BLaER1 (cell line): ENCODE measurements around the gene KIFC3.

ENCODE experiments used
- H3K27ac ChIP-seq: shearing (Covaris generic); formaldehyde crosslinking; 2 replicates; pipeline ENCODE4 v1.8.1; 2022
- H3K27me3 ChIP-seq: shearing (Covaris generic); formaldehyde crosslinking; 2 replicates; pipeline ENCODE4 v1.8.1; 2022
- H3K36me3 ChIP-seq: shearing (Covaris generic); formaldehyde crosslinking; 2 replicates; pipeline ENCODE4 v1.8.1; 2022
- H3K4me1 ChIP-seq: shearing (Covaris generic); formaldehyde crosslinking; 2 replicates; pipeline ENCODE4 v1.8.1; 2022
- H3K4me2 ChIP-seq: shearing (Covaris generic); formaldehyde crosslinking; 2 replicates; pipeline ENCODE4 v1.8.1; 2022
- H3K4me3 ChIP-seq: shearing (Covaris generic); formaldehyde crosslinking; 2 replicates; pipeline ENCODE4 v1.8.1; 2022
- H3K9ac ChIP-seq: shearing (Covaris generic); formaldehyde crosslinking; 2 replicates; pipeline ENCODE4 v1.8.1; 2022
- H3K9me3 ChIP-seq: shearing (Covaris generic); formaldehyde crosslinking; 2 replicates; pipeline ENCODE4 v1.8.1; 2022
- H4K20me1 ChIP-seq: shearing (Covaris generic); formaldehyde crosslinking; 2 replicates; pipeline ENCODE4 v1.8.1; 2022
- Cebpa-rat ChIP-seq: shearing (Covaris generic); IDR thresholded peaks from 2 replicates; pipeline ENCODE4 v1.8.1; 2022

KIFC3 gene

GRCh38 chr16:57825298-57826044 lies 23.2 kb upstream of the KIFC3 start:
- Histone ChIP-seq H3K36me3 (no peaks in the 10 kb centered on the region), H3K4me3 (no peak overlapping the region), H3K4me2 (peak overlapping the region; percentile 90; the same call in 1 of the 2 replicates), H4K20me1 (no peaks in the 10 kb centered on the region), H3K4me1 (peaks cover 24% of the 10 kb centered on the region), H3K27me3 (no peaks in the 10 kb centered on the region), H3K9ac (no peak overlapping the region), H3K27ac (no peak overlapping the region), H3K9me3 (no peaks in the 10 kb centered on the region)
- TF ChIP-seq Cebpa-rat: no peak

DNA sequence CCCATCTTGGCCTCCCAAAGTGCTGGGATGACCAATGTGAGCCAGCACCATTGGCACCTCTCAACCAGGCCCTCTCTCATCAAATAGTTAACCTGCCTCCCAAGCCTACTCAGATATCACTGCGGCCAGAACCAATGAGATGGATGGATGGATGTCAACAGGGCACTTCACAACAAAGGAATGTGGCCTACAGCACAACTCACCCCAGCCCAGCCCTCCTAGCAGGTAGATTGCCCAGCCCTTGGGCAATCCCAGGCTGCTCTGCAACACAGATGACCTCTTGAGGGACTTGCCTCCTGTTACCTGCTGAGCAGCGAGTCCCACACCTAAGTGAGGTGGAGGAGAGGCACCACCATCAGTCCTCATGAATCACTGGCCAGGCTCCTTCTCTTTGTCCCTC lies 22.6 kb upstream of the KIFC3 start:
- Histone ChIP-seq H3K36me3 (no peaks in the 10 kb centered on the region), H3K9ac (no peak overlapping the region), H3K27me3 (no peaks in the 10 kb centered on the region), H3K4me2 (no peak overlapping the region), H3K4me3 (no peak overlapping the region), H3K4me1 (peaks cover 24% of the 10 kb centered on the region), H3K9me3 (no peaks in the 10 kb centered on the region), H4K20me1 (no peaks in the 10 kb centered on the region), H3K27ac (no peak overlapping the region)
- no peak for TF ChIP-seq Cebpa-rat

DNA sequence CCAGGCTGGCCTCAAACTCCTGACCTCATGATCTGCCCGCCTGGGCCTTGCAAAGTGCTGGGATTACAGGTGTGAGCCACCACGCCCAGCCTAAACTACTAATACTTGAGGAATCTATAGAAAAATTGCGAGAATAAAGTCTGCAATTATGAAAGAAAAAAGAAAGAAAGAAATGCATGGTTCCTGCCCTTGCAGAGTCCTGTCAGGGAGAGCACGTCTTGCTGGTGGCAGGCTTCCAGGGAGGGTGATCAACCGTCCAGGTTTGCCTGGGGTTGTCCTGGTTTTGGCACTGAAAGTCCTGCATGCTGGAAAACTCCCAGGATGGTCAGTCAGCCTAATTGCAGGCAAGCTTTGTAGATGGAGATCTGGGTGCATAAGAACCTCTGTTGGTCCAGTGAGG lies 21.5 kb upstream of the KIFC3 start:
- Histone ChIP-seq H3K36me3 (no peaks in the 10 kb centered on the region), H3K27me3 (no peaks in the 10 kb centered on the region), H4K20me1 (no peaks in the 10 kb centered on the region), H3K4me2 (no peak overlapping the region), H3K9ac (no peak overlapping the region), H3K4me1 (peaks cover 24% of the 10 kb centered on the region), H3K9me3 (no peaks in the 10 kb centered on the region), H3K4me3 (no peak overlapping the region), H3K27ac (no peak overlapping the region)
- no peak for TF ChIP-seq Cebpa-rat

DNA sequence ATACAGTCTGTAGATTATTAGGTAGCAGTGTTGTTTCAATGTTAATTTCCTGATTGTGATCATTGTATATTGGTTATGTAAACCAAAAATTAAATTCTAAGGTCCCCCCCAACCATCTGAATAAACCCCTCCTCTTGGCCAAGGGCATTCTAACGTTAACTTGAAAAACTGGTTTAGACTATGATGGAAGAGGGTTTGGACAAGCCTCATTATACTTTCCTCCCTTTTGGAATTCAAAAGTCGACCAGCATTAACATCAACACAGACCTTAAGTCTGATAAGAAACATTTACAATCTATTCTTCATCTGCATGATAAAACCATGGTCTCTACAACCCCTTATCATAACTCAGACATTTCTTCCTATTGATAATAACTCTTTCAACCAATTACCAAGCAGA lies 20.6 kb upstream of the KIFC3 start:
- H3K9me3 ChIP-seq: no peaks in the 10 kb centered on the region
- H3K4me2 ChIP-seq: no peak overlapping the region
- no peak overlapping the region for H3K4me3 ChIP-seq
- no peak for TF ChIP-seq Cebpa-rat
- no peaks in the 10 kb centered on the region for H3K36me3 ChIP-seq
- peaks cover 21% of the 10 kb centered on the region for H3K4me1 ChIP-seq
- no peak overlapping the region for H3K27ac ChIP-seq
- no peaks in the 10 kb centered on the region for H4K20me1 ChIP-seq
- H3K9ac ChIP-seq: no peak overlapping the region
- no peaks in the 10 kb centered on the region for H3K27me3 ChIP-seq

DNA sequence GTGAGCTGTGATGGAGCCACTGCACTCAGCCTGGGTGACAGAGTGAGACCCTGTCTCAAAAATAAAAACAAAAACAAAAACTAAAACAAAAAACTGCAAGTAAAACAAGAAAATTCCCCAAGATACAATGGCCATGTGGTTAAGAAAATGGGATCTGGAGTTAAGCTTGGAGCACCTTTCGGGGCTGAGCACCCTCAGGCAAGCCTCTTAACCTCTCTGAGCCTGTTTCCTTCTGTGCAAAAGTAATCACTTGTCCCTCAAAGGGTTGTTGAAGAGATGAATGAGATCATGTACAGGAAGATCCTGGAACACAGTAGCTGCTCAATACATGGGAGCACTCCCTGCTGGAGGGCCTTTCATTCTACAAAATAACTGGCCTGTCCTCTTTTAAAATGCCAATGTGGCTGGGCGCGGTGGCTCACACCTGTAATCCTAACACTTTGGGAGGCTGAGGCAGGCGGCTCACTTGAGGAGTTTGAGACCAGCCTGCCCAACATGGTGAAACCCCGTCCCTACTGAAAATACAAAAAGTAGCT lies 19.8 kb upstream of the KIFC3 start:
- no peaks in the 10 kb centered on the region for H3K27me3 ChIP-seq
- no peak overlapping the region for H3K4me3 ChIP-seq
- H3K27ac ChIP-seq: no peak overlapping the region
- H3K9ac ChIP-seq: no peak overlapping the region
- H3K4me2 ChIP-seq: no peak overlapping the region
- no peaks in the 10 kb centered on the region for H3K9me3 ChIP-seq
- peaks cover 13% of the 10 kb centered on the region for H3K4me1 ChIP-seq
- no peaks in the 10 kb centered on the region for H4K20me1 ChIP-seq
- H3K36me3 ChIP-seq: no peaks in the 10 kb centered on the region
- no peak for TF ChIP-seq Cebpa-rat

GRCh38 chr16:57821149-57821971 lies 19.1 kb upstream of the KIFC3 start:
- Histone ChIP-seq H3K27ac (no peak overlapping the region), H4K20me1 (no peaks in the 10 kb centered on the region), H3K27me3 (no peaks in the 10 kb centered on the region), H3K36me3 (no peaks in the 10 kb centered on the region), H3K9me3 (no peaks in the 10 kb centered on the region), H3K4me2 (no peak overlapping the region), H3K4me3 (no peak overlapping the region), H3K4me1 (peaks cover 12% of the 10 kb centered on the region), H3K9ac (no peak overlapping the region)
- no peak for TF ChIP-seq Cebpa-rat

DNA sequence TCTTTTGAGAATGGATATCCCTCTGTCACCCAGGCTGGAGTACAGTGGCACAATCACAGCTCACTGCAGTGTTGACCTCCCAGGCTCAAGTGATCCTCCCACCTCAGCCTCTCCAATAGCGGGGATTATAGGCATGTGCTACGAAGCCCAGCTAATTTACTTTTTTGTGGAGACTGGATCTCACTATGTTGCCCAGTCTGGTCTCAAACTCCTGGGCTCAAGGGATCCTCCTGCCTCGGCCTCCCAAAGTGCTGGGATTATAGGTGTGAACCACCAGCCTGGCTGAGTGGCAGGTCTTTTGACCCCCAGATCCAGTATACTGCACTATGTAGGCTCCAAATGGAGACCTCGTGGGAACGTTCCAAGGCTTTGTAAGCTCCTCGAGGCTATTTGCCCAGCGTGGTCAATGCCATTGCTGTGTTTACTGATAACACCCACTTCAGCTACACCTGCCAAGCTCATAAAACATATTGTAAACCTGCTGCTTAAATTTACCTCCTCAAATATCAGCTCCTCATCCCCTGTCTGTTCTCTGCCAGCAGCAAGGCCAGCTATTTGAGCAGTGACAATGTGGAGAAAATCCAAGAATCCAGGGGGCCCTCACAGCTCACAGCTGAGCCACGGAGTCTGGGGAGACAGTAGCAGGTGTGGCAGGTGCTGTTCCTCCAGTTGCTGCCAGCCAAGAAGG lies 16.2 kb upstream of the KIFC3 start:
- Histone ChIP-seq H3K27me3 (no peaks in the 10 kb centered on the region), H3K9ac (no peak overlapping the region), H3K4me2 (no peak overlapping the region), H3K4me3 (no peak overlapping the region), H3K27ac (no peak overlapping the region), H3K4me1 (peaks cover 15% of the 10 kb centered on the region), H3K36me3 (no peaks in the 10 kb centered on the region), H3K9me3 (no peaks in the 10 kb centered on the region), H4K20me1 (no peaks in the 10 kb centered on the region)
- TF ChIP-seq Cebpa-rat: no peak

- peaks cover 15% of the 10 kb centered on the region for H3K4me1 ChIP-seq
- no peaks in the 10 kb centered on the region for H3K9me3 ChIP-seq
- no peaks in the 10 kb centered on the region for H4K20me1 ChIP-seq
- H3K4me2 ChIP-seq: no peak overlapping the region
- no peak for TF ChIP-seq Cebpa-rat
- H3K27ac ChIP-seq: no peak overlapping the region
- no peaks in the 10 kb centered on the region for H3K27me3 ChIP-seq
- H3K4me3 ChIP-seq: no peak overlapping the region
- H3K36me3 ChIP-seq: no peaks in the 10 kb centered on the region
- no peak overlapping the region for H3K9ac ChIP-seq
These were observed 15.4 kb upstream of the KIFC3 start for GRCh38 chr16:57817680-57818079.

DNA sequence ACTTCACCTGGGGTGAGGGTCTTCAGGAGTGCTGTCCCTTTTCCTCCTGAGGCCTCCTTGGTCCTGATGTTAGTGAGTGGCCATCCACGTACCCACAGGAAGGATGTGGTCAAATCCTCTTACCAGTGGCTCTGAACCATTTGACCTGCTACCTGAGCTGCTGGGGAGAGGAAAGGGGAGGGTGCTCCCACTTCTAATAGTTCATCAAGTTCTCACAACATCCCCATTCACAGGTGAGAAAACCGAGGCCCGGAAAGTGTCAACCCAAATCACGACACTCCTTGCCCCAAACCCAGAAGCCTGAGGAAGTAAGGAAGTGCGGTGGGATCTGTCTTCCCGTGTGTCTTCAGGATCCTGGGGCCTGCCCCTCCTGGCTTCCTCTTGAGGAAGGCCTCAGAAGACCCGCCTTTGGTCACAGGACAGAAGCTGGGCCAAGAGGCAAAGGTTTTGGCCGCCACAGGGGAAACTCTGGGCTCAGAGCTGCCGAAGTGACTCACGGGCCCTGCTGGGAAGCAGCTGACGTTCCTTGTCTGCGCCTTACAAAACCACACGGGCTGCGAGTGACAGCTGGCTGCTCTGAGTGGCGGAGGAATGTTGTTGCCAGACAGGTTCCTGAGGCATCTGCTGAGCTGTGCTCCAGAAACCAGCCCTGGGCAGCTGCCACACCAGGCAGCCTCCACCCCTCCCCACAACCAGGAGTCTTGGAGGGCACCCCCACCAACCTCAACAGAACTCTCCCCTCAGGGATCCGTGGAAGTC lies 13.9 kb upstream of the KIFC3 start:
- Histone ChIP-seq H3K27ac (peak overlapping the region; percentile 57), H4K20me1 (no peaks in the 10 kb centered on the region), H3K4me1 (peaks cover 16% of the 10 kb centered on the region), H3K4me2 (peak overlapping the region; percentile 67), H3K4me3 (no peak overlapping the region), H3K36me3 (no peaks in the 10 kb centered on the region), H3K9ac (no peak overlapping the region), H3K27me3 (no peaks in the 10 kb centered on the region), H3K9me3 (no peaks in the 10 kb centered on the region)
- no peak for TF ChIP-seq Cebpa-rat
